Activated T-cell treated with anti-CD3 and anti-CD28 coated beads for 4 hours (primary cell): ENCODE measurements around the gene TGFB1.

Source experiments
- DNase-seq: peaks from one replicate; pipeline ENCODE4 v3.0.0-alpha.2; 2020

TGFB1 gene

GRCh38 chr19:41339936-41340335 lies 13.8 kb downstream of the TGFB1 start:
- no peak for DNase-seq

GRCh38 chr19:41335467-41335866 lies 18.3 kb downstream of the TGFB1 start:
- DNase-seq, result no peak

GRCh38 chr19:41334793-41335192 lies 18.9 kb downstream of the TGFB1 start:
- DNase-seq, result no peak

GRCh38 chr19:41332468-41332867 lies 21.3 kb downstream of the TGFB1 start:
- DNase-seq, result no peak

GRCh38 chr19:41332000-41332399 lies 21.7 kb downstream of the TGFB1 start:
- DNase-seq, result no peak

- no peak for DNase-seq
Measured at GRCh38 chr19:41330946-41331678, 22.6 kb downstream of the TGFB1 start.

GRCh38 chr19:41330481-41330880 lies 23.2 kb downstream of the TGFB1 start:
- no peak for DNase-seq

- no peak for DNase-seq
Measured at GRCh38 chr19:41328842-41329225, 24.9 kb downstream of the TGFB1 start.

- DNase-seq, result no peak
Measured at GRCh38 chr19:41328157-41328841, 25.4 kb downstream of the TGFB1 start.

- peak; percentile 78 for DNase-seq
Measured at GRCh38 chr19:41327576-41328156, 26.1 kb downstream of the TGFB1 start.

GRCh38 chr19:41327076-41327575 lies 26.6 kb downstream of the TGFB1 start:
- no peak for DNase-seq

GRCh38 chr19:41325947-41326706 lies 27.6 kb downstream of the TGFB1 start:
- DNase-seq, result no peak

GRCh38 chr19:41325640-41325946 lies 28.1 kb downstream of the TGFB1 start:
- no peak for DNase-seq

GRCh38 chr19:41324921-41325639 lies 28.6 kb downstream of the TGFB1 start:
- DNase-seq, result no peak

GRCh38 chr19:41324231-41324702 lies 29.5 kb downstream of the TGFB1 start:
- DNase-seq, result no peak

GRCh38 chr19:41323430-41324125 lies 30.1 kb downstream of the TGFB1 start:
- no peak for DNase-seq

GRCh38 chr19:41323023-41323422 lies 30.7 kb downstream of the TGFB1 start:
- no peak for DNase-seq

- DNase-seq, result no peak
Measured at GRCh38 chr19:41322451-41322850, 31.3 kb downstream of the TGFB1 start.

- DNase-seq, result no peak
Measured at GRCh38 chr19:41321600-41322270, 32.0 kb downstream of the TGFB1 start.

GRCh38 chr19:41321204-41321599 lies 32.5 kb downstream of the TGFB1 start:
- no peak for DNase-seq

GRCh38 chr19:41320568-41320967 lies 33.2 kb downstream of the TGFB1 start:
- DNase-seq, result no peak

- DNase-seq, result no peak
Measured at GRCh38 chr19:41320185-41320518, 33.6 kb downstream of the TGFB1 start.
